PC-9 (cell line): ENCODE data around the gene NHLRC2.

Experiments used
- CTCF ChIP-seq: fragments of 200-600 bp; sonication (generic); conservative IDR thresholded peaks from 2 replicates; pipeline ENCODE4 v1.6.1; 2017; ENCODE audit warnings: mixed run types, antibody characterized with exemption, mild to moderate bottlenecking, moderate library complexity
- EZH2 ChIP-seq: fragments of 200-600 bp; sonication (generic); IDR thresholded peaks from 2 replicates; pipeline ENCODE4 v1.8.0; 2017; ENCODE audit warnings: antibody characterized with exemption, low read depth

DNA sequence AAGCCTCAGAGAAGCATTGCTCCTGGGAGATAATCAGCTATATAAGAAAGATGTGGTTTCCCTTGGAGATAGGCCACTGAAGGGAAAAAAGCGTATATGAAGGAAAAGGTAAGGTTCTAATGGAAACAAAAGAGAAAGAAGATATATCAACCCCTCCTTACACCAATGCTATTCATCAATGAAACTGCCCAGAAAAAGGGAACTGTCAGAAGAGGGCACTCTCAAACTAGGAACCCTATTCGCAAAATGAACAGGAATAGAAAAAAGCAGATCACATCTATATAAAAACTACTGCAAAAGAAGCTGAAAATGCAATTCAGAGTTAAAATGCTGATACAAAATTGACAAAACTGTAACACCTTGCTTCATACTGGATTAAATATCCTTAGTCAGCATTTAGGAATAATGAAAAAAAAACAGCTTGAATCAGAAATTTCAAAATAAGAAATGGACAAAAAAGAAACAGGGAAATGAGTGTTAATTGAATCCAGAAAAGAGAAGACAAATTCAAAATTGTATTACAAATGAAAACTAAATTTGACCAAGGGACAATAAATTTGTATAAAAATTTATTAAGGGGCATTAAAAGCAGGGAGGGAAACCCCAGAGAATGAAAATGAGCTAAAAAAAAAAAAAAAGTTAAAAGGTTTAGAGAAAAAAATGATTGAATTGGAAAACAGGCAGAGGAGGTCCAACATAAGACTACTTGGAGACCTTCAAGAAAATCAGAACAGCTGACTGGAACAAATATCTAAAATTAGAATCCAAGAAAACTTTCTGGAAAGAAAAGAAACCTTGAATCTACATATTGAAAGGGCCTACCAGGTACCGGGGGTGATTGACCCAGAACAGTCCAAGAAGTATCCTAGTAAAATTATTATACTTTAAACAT, 17.9 kb downstream of the NHLRC2 start:
- TF ChIP-seq EZH2 (no peak), CTCF (no peak)
